Lung (tissue), 12 donors: ENCODE measurements around the gene ACVR1B. TPM values are rescaled to one million over a fixed set of nuclear protein-coding genes. Genes with fewer than 3 reads are reported as not detected.

ENCODE experiments used
- ATAC-seq: fragments of 200-7000 bp; cut with Tn5 transposase; one replicate; pipeline ENCODE4 v1.9.1; 2020; ENCODE audit warnings: moderate number of reproducible peaks; ENCODE audit not compliant: insufficient read depth, low FRiP score
- DNase-seq, 3 donors: peaks; one replicate each; pipeline ENCODE4 v3.0.0-alpha.2; 2013 to 2017
- H3K27ac ChIP-seq, 2 donors: one replicate each; pipeline ENCODE4 v1.5.1; 2013; ENCODE audit warnings: mild to moderate bottlenecking in 2 of 2, moderate library complexity in 2 of 2, control low read depth in 1 of 2, inconsistent platforms in 1 of 2, low read depth in 1 of 2, low read length in 1 of 2
- H3K27me3 ChIP-seq, 3 donors: one replicate each; pipeline ENCODE4 v1.5.1; 2013; ENCODE audit warnings: low read length in 2 of 3; ENCODE audit not compliant: control insufficient read depth in 3 of 3, insufficient read depth in 3 of 3
- H3K36me3 ChIP-seq, 4 donors: one replicate each; pipeline ENCODE4 v1.5.1; 2013; ENCODE audit warnings: low read length in 4 of 4, mild to moderate bottlenecking in 1 of 4, moderate library complexity in 1 of 4; ENCODE audit not compliant: control insufficient read depth in 4 of 4, insufficient read depth in 4 of 4
- H3K4me1 ChIP-seq, 5 donors: one replicate each; pipeline ENCODE4 v1.5.1; 2013; ENCODE audit warnings: low read length in 5 of 5, mild to moderate bottlenecking in 2 of 5, moderate library complexity in 1 of 5; ENCODE audit not compliant: control insufficient read depth in 5 of 5, insufficient read depth in 5 of 5
- H3K4me3 ChIP-seq: one replicate; pipeline ENCODE4 v1.5.1; 2013; ENCODE audit warnings: mild to moderate bottlenecking, control low read depth, moderate library complexity
- H3K9ac ChIP-seq, 2 donors: one replicate each; pipeline ENCODE4 v1.5.1; 2013; ENCODE audit warnings: low read length in 2 of 2, control low read depth in 1 of 2; ENCODE audit not compliant: insufficient read depth in 1 of 2
- H3K9me3 ChIP-seq, 4 donors: one replicate each; pipeline ENCODE4 v1.5.1; 2013; ENCODE audit warnings: low read length in 3 of 4, mild to moderate bottlenecking in 1 of 4, moderate library complexity in 1 of 4; ENCODE audit not compliant: control insufficient read depth in 4 of 4, insufficient read depth in 3 of 4
- CTCF ChIP-seq: IDR thresholded peaks from 2 replicates; pipeline ENCODE4 v1.5.1; 2012; ENCODE audit warnings: mild to moderate bottlenecking; ENCODE audit errors: control extremely low read depth, extremely low read depth
- WGBS, 2 donors: extraction: QIAGEN DNeasy Blood & Tissue Kit; methylation state at CpG; one replicate each; pipeline ENCODE4 v1.1.7; 2013; 5-methylcytosine and 5-hydroxymethylcytosine counted together
- polyA plus RNA-seq, 2 donors: library from polyadenylated mRNA; stranded (reverse); fragments of 200-250 nt; gene quantifications; one replicate each; pipeline ENCODE4 v1.2.1, GENCODE V29; 2013
- total RNA-seq, 2 donors: library from RNA; depleted of rRNA in 1 of 2; stranded (reverse); fragments of >200 nt in 1 of 2; gene quantifications; one replicate each; pipeline ENCODE4 v1.2.1, GENCODE V29; 2014 to 2021
- donor health status: control.
- donor health status: control.
- donor health status: Bipolar disorder and iron deficiency.
- donor health status: healthy.
- donor health status: DM: yes; HTN: yes; CAD: no.

Gene ACVR1B
- total and polyA plus RNA-seq, 4 donors = 14.0 to 41.7 (median 21.0) TPM

GRCh38 chr12:51942501-51943000 lies 8.9 kb upstream of the ACVR1B start:
- H3K27ac ChIP-seq = no peak overlapping the region
- ATAC-seq = no peak
- H3K4me1 ChIP-seq = peaks cover 0 to 19% (median 7%) of the 10 kb centered on the region in 5 donors
- no peak overlapping the region for H3K4me3 ChIP-seq
- H3K9me3 ChIP-seq = peaks cover 0 to 5% (median 2%) of the 10 kb centered on the region in 4 donors
- no peak for TF ChIP-seq CTCF
- 96% methylated on average over 6 of the region's 6 CpGs for WGBS, 2 donors
- H3K27me3 ChIP-seq = no peaks in the 10 kb centered on the region
- H3K36me3 ChIP-seq = no peaks in the 10 kb centered on the region
- H3K9ac ChIP-seq = no peak overlapping the region
- no peak for DNase-seq

- no peaks in the 10 kb centered on the region for H3K36me3 ChIP-seq
- H3K9me3 ChIP-seq = peaks cover 0 to 5% (median 2%) of the 10 kb centered on the region in 4 donors
- peaks cover 0 to 4% (median 0%) of the 10 kb centered on the region in 3 donors for H3K27me3 ChIP-seq
- no peak overlapping the region for H3K9ac ChIP-seq
- H3K4me3 ChIP-seq = no peak overlapping the region
- H3K27ac ChIP-seq = no peak overlapping the region
- DNase-seq (no peak), ATAC-seq (no peak)
- WGBS, 2 donors = 91 to 97% methylated on average over 2 of the region's 2 CpGs
- H3K4me1 ChIP-seq = peaks cover 0 to 15% (median 7%) of the 10 kb centered on the region in 5 donors
- TF ChIP-seq CTCF = no peak
These were observed 8.2 kb upstream of the ACVR1B start for GRCh38 chr12:51943346-51943745.

- Histone ChIP-seq H3K27me3 (peaks cover 0 to 10% (median 8%) of the 10 kb centered on the region in 3 donors), H3K9ac (no peak overlapping the region), H3K27ac (no peak overlapping the region), H3K4me3 (no peak overlapping the region), H3K36me3 (no peaks in the 10 kb centered on the region), H3K9me3 (peaks cover 0 to 5% (median under 1%) of the 10 kb centered on the region in 4 donors), H3K4me1 (peaks cover 0 to 15% (median 7%) of the 10 kb centered on the region in 5 donors)
- DNase-seq (no peak), ATAC-seq (no peak)
- TF ChIP-seq CTCF = no peak
- WGBS, 2 donors = 95 to 96% methylated on average over 1 of the region's 1 CpG
These were observed 6.8 kb upstream of the ACVR1B start for GRCh38 chr12:51944608-51945233.
